Measurements from ENCODE around the gene CLMN.

DNA sequence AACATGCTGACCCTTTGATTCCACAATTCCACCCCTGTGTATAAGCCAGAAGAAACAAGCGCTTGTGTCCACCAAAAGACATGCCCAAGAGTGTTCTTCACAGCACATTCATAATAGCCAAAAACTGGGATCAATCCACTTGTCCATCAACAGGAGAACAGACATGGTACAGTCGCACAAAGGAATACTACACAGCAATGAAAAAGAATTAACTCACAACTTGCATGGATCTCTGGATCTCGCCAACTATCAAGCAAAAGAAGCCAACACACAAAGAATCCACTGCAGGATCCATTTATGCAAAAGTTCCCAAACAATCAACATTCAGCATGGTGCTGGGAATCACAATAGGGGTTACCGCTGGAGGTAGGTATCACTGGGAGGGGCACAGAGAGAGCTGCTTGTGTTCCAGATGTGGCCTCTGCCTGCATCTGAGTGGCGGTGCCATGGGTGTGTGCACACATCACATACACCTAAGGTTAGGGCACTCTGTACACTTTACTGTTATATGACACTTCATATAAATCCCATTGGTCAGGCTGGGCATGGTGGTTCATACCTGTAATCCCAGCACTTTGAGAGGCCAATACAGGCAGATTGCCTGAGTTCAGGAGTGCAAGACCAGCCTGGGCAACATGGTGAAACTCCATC, 30.9 kb downstream of the CLMN start:
- TF ChIP-seq ZNF3 (CRISPR knock-in tag; IDR thresholded peaks at IDR 0.05) (no peak), TCFL5 (CRISPR knock-in tag; conservative IDR thresholded peaks at IDR 0.05) (no peak), SMAD1 (IDR thresholded peaks at IDR 0.05; ENCODE audit: low read depth, low read length, partially characterized antibody) (no peak), SNIP1 (IDR thresholded peaks at IDR 0.05; ENCODE audit: low read depth) (no peak), ZNF282 (CRISPR knock-in tag; IDR thresholded peaks at IDR 0.05) (no peak), FOSL1 (tag; conservative IDR thresholded peaks at IDR 0.05) (no peak), POLR2AphosphoS5 (IDR thresholded peaks at IDR 0.05; ENCODE audit: control insufficient read depth, insufficient read depth, low read depth, low read length) (no peak)
- TF ChIP-seq, protein P1, sequence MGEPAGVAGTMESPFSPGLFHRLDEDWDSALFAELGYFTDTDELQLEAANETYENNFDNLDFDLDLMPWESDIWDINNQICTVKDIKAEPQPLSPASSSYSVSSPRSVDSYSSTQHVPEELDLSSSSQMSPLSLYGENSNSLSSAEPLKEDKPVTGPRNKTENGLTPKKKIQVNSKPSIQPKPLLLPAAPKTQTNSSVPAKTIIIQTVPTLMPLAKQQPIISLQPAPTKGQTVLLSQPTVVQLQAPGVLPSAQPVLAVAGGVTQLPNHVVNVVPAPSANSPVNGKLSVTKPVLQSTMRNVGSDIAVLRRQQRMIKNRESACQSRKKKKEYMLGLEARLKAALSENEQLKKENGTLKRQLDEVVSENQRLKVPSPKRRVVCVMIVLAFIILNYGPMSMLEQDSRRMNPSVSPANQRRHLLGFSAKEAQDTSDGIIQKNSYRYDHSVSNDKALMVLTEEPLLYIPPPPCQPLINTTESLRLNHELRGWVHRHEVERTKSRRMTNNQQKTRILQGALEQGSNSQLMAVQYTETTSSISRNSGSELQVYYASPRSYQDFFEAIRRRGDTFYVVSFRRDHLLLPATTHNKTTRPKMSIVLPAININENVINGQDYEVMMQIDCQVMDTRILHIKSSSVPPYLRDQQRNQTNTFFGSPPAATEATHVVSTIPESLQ (CRISPR knock-in tag; IDR thresholded peaks at IDR 0.05), result no peak
- TF ChIP-seq, protein P2, sequence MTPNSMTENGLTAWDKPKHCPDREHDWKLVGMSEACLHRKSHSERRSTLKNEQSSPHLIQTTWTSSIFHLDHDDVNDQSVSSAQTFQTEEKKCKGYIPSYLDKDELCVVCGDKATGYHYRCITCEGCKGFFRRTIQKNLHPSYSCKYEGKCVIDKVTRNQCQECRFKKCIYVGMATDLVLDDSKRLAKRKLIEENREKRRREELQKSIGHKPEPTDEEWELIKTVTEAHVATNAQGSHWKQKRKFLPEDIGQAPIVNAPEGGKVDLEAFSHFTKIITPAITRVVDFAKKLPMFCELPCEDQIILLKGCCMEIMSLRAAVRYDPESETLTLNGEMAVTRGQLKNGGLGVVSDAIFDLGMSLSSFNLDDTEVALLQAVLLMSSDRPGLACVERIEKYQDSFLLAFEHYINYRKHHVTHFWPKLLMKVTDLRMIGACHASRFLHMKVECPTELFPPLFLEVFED (CRISPR knock-in tag; conservative IDR thresholded peaks at IDR 0.05), result no peak
- TF ChIP-seq, protein P3, sequence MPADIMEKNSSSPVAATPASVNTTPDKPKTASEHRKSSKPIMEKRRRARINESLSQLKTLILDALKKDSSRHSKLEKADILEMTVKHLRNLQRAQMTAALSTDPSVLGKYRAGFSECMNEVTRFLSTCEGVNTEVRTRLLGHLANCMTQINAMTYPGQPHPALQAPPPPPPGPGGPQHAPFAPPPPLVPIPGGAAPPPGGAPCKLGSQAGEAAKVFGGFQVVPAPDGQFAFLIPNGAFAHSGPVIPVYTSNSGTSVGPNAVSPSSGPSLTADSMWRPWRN (IDR thresholded peaks at IDR 0.05; ENCODE audit: low read depth), result no peak
- TF ChIP-seq, protein P4, sequence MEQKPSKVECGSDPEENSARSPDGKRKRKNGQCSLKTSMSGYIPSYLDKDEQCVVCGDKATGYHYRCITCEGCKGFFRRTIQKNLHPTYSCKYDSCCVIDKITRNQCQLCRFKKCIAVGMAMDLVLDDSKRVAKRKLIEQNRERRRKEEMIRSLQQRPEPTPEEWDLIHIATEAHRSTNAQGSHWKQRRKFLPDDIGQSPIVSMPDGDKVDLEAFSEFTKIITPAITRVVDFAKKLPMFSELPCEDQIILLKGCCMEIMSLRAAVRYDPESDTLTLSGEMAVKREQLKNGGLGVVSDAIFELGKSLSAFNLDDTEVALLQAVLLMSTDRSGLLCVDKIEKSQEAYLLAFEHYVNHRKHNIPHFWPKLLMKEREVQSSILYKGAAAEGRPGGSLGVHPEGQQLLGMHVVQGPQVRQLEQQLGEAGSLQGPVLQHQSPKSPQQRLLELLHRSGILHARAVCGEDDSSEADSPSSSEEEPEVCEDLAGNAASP (IDR thresholded peaks at IDR 0.05), result no peak
- TF ChIP-seq, protein P5, sequence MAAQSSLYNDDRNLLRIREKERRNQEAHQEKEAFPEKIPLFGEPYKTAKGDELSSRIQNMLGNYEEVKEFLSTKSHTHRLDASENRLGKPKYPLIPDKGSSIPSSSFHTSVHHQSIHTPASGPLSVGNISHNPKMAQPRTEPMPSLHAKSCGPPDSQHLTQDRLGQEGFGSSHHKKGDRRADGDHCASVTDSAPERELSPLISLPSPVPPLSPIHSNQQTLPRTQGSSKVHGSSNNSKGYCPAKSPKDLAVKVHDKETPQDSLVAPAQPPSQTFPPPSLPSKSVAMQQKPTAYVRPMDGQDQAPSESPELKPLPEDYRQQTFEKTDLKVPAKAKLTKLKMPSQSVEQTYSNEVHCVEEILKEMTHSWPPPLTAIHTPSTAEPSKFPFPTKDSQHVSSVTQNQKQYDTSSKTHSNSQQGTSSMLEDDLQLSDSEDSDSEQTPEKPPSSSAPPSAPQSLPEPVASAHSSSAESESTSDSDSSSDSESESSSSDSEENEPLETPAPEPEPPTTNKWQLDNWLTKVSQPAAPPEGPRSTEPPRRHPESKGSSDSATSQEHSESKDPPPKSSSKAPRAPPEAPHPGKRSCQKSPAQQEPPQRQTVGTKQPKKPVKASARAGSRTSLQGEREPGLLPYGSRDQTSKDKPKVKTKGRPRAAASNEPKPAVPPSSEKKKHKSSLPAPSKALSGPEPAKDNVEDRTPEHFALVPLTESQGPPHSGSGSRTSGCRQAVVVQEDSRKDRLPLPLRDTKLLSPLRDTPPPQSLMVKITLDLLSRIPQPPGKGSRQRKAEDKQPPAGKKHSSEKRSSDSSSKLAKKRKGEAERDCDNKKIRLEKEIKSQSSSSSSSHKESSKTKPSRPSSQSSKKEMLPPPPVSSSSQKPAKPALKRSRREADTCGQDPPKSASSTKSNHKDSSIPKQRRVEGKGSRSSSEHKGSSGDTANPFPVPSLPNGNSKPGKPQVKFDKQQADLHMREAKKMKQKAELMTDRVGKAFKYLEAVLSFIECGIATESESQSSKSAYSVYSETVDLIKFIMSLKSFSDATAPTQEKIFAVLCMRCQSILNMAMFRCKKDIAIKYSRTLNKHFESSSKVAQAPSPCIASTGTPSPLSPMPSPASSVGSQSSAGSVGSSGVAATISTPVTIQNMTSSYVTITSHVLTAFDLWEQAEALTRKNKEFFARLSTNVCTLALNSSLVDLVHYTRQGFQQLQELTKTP (IDR thresholded peaks at IDR 0.05; ENCODE audit: low read depth in 1 of 2, partially characterized antibody in 2 of 2), result no peak
- TF ChIP-seq, protein P6, sequence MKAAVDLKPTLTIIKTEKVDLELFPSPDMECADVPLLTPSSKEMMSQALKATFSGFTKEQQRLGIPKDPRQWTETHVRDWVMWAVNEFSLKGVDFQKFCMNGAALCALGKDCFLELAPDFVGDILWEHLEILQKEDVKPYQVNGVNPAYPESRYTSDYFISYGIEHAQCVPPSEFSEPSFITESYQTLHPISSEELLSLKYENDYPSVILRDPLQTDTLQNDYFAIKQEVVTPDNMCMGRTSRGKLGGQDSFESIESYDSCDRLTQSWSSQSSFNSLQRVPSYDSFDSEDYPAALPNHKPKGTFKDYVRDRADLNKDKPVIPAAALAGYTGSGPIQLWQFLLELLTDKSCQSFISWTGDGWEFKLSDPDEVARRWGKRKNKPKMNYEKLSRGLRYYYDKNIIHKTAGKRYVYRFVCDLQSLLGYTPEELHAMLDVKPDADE (conservative IDR thresholded peaks at IDR 0.05; ENCODE audit: control insufficient read depth, low read depth, low read length), result no peak

All from K562 (cell line).